Testis (tissue), 3 donors: Measurements from ENCODE around the gene GATA6. TPM values are rescaled to one million over a fixed set of nuclear protein-coding genes. Genes with fewer than 3 reads are reported as not detected.

Experiments
- DNase-seq: peaks from one replicate; pipeline ENCODE4 v3.0.0-alpha.2; 2019
- H3K27ac ChIP-seq, 2 donors: fragments of 200-600 bp; sonication (generic); one replicate each; pipeline ENCODE4 v1.5.1; 2019
- H3K27me3 ChIP-seq: fragments of 200-600 bp; sonication (generic); one replicate; pipeline ENCODE4 v1.5.1; 2019
- H3K36me3 ChIP-seq: fragments of 200-600 bp; sonication (generic); one replicate; pipeline ENCODE4 v1.5.1; 2017; ENCODE audit warnings: low read depth; ENCODE audit errors: missing control alignments
- H3K4me1 ChIP-seq: fragments of 200-600 bp; sonication (generic); one replicate; pipeline ENCODE4 v1.5.1; 2019
- H3K4me3 ChIP-seq, 2 donors: fragments of 200-600 bp; sonication (generic); one replicate each; pipeline ENCODE4 v1.5.1; 2017 to 2019
- H3K9me3 ChIP-seq: fragments of 200-600 bp; sonication (generic); one replicate; pipeline ENCODE4 v1.5.1; 2017
- CTCF ChIP-seq, 3 experiments: fragments of 450-650 bp in 2 of 3; fragments of 200-600 bp in 1 of 3; sonication (generic) in 1 of 3; IDR thresholded peaks; one replicate each; pipeline ENCODE4 v1.5.1; 2016 to 2019; ENCODE audit warnings: antibody characterized with exemption in 3 of 3, mild to moderate bottlenecking in 2 of 3, moderate library complexity in 1 of 3
- POLR2A ChIP-seq: fragments of 450-650 bp; IDR thresholded peaks from one replicate; pipeline ENCODE4 v1.6.1; 2017; ENCODE audit warnings: antibody characterized with exemption, mild to moderate bottlenecking, moderate library complexity
- WGBS, 2 donors: methylation state at CpG; one replicate each; pipeline ENCODE4 v1.1.5; 2018; 5-methylcytosine and 5-hydroxymethylcytosine counted together
- intact Hi-C: fragments of 100-400 bp; cut with DNase I; formaldehyde crosslinking; loops from one replicate; pipeline ENCODE4 v1.15.1; 2023; ENCODE audit warnings: low total_unique reads
- polyA plus RNA-seq: library from polyadenylated mRNA; stranded (reverse); fragments of 350-450 nt; fragmentation: Illumina TruSeq; extraction: RNeasy Lipid Tissue Mini Kit (QIAGEN cat#74804); gene quantifications from one replicate; pipeline ENCODE4 v1.2.3, GENCODE V29; 2014; ENCODE audit warnings: low read depth, low replicate concordance; ENCODE audit not compliant: insufficient read depth
- total RNA-seq, 2 donors: library from RNA; depleted of rRNA; stranded (reverse); fragments of >200 nt; gene quantifications; one replicate each; pipeline ENCODE4 v1.2.3, GENCODE V29; 2016

GATA6 gene
- total and polyA plus RNA-seq, 3 donors from 2014 or later = 13.8 to 54.6 (median 50.5) TPM

- no peaks in the 10 kb centered on the region for H3K36me3 ChIP-seq
- WGBS, 2 donors = 64 to 71% methylated on average over 3 to 6 of the region's 6 CpGs
- H3K9me3 ChIP-seq = no peaks in the 10 kb centered on the region
- TF ChIP-seq POLR2A = no peak
- TF ChIP-seq CTCF (IDR thresholded peaks at IDR 0.05) = no peak
- peaks cover 12% of the 10 kb centered on the region for H3K4me1 ChIP-seq
- intact Hi-C loops = no loop called here
- H3K27ac ChIP-seq = no peak overlapping the region
- no peaks in the 10 kb centered on the region for H3K27me3 ChIP-seq
- H3K4me3 ChIP-seq = no peak overlapping the region
- no peak for DNase-seq
Measured at GRCh38 chr18:22186484-22186971, 17.1 kb downstream of the GATA6 start.

DNA sequence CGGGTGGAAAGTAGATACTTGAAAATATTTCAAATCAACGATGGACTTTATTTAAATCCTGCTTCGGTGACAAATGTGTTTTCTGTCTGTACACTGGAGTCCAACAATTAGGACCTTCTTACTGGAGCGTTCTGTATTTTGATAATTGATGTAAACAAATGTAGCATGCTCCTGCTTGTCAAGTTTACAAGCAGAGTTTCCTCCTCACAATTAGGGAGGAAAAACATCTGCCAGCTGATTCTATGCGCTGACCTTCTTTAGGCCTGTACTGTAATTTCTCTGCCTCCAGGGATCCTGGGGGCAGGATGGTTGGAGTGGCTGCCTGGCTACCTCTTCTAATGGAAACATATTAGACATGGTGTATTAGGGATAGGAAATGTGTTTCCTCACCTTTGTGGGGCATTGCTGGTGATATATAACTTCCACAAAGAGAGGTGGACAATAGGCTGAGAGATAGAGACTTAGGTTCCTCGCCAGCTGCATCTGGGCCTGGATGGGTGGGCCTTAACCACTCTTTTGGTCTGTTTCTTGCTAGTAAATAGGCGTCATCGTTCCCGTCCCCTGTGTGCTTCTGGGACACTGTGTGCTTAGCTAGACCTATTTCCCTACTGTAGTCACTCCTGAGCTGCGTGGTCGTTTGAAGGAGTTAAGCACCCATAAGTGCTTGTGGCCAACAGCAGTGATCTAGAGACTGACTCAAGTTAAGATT, 19.3 kb downstream of the GATA6 start:
- Histone ChIP-seq H3K27ac (peak overlapping the region in 1 of 2 donors; percentile 61), H3K9me3 (no peaks in the 10 kb centered on the region), H3K4me1 (peaks cover 29% of the 10 kb centered on the region), H3K36me3 (no peaks in the 10 kb centered on the region), H3K27me3 (no peaks in the 10 kb centered on the region), H3K4me3 (no peak overlapping the region)
- WGBS, 2 donors = 49 to 69% methylated on average over 11 of the region's 11 CpGs
- intact Hi-C loops = no loop called here
- no peak for TF ChIP-seq POLR2A
- TF ChIP-seq CTCF (IDR thresholded peaks at IDR 0.05) = no peak
- no peak for DNase-seq

- no peaks in the 10 kb centered on the region for H3K36me3 ChIP-seq
- H3K4me3 ChIP-seq = no peak overlapping the region
- H3K27me3 ChIP-seq = no peaks in the 10 kb centered on the region
- TF ChIP-seq POLR2A = no peak
- TF ChIP-seq CTCF (IDR thresholded peaks at IDR 0.05) = no peak
- peak overlapping the region; percentile 63 to 75 for H3K27ac ChIP-seq
- intact Hi-C loops = no loop called here
- no peaks in the 10 kb centered on the region for H3K9me3 ChIP-seq
- peaks cover 29% of the 10 kb centered on the region for H3K4me1 ChIP-seq
- DNase-seq = no peak
- 68 to 85% methylated on average over 11 of the region's 11 CpGs for WGBS, 2 donors
Measured at GRCh38 chr18:22189449-22190166, 20.2 kb downstream of the GATA6 start.

- WGBS, 2 donors = 49 to 69% methylated on average over 5 of the region's 5 CpGs
- no peak for DNase-seq
- no peaks in the 10 kb centered on the region for H3K9me3 ChIP-seq
- H3K4me1 ChIP-seq = peaks cover 34% of the 10 kb centered on the region
- intact Hi-C loops = no loop called here
- peak overlapping the region; percentile 63 to 75 for H3K27ac ChIP-seq
- no peaks in the 10 kb centered on the region for H3K27me3 ChIP-seq
- TF ChIP-seq POLR2A (no peak), CTCF (IDR thresholded peaks at IDR 0.05) (no peak)
- H3K4me3 ChIP-seq = no peak overlapping the region
- no peaks in the 10 kb centered on the region for H3K36me3 ChIP-seq
Measured at GRCh38 chr18:22191346-22191695, 21.9 kb downstream of the GATA6 start.
